OCI-M2 (cell line): Measurements from ENCODE around the gene TMEM69.
"Not testable (repeated sequence)": the region's sequence is repeated elsewhere in the genome, so short reads cannot be mapped to it uniquely, and the experiment has no call there.

Source experiments
- DNase-seq: peaks from one replicate; lab custom pipeline; 2025; ENCODE audit not compliant: unreplicated experiment; lab: John Stamatoyannopoulos, UW

The TMEM69 gene

GRCh38 chr1:45677751-45678245 lies 10.2 kb upstream of the TMEM69 start:
- no peak for DNase-seq

- no peak for DNase-seq
Observed at GRCh38 chr1:45678489-45678888, 9.5 kb upstream of the TMEM69 start.

GRCh38 chr1:45679123-45679522 lies 8.9 kb upstream of the TMEM69 start:
- no peak for DNase-seq

GRCh38 chr1:45682942-45683341 lies 5.0 kb upstream of the TMEM69 start:
- no peak for DNase-seq

GRCh38 chr1:45684402-45684801 lies 3.6 kb upstream of the TMEM69 start:
- no peak for DNase-seq

- no peak for DNase-seq
Observed at GRCh38 chr1:45685308-45686014, 2.5 kb upstream of the TMEM69 start.

- DNase-seq = no peak
Observed at GRCh38 chr1:45686015-45686287, 2.0 kb upstream of the TMEM69 start.

GRCh38 chr1:45686288-45687013 lies 1.5 kb upstream of the TMEM69 start, which contains the start of gene GPBP1L1:
Gene GPBP1L1, minus strand, starts transcription at chr1:45686533. Its CDS starts 27,446 bp downstream, at chr1:45659087.
- peak; percentile 70 for DNase-seq

GRCh38 chr1:45687014-45687753 lies 797 bp upstream of the TMEM69 start:
- peak; percentile 87 for DNase-seq

GRCh38 chr1:45693811-45694210 lies 5.8 kb downstream of the TMEM69 start:
- not testable (repeated sequence) for DNase-seq

- DNase-seq = no peak
Observed at GRCh38 chr1:45694823-45695222, 6.8 kb downstream of the TMEM69 start.

GRCh38 chr1:45704637-45705036 lies 16.7 kb downstream of the TMEM69 start:
- DNase-seq = no peak

- DNase-seq = no peak
Observed at GRCh38 chr1:45713711-45714110, 25.7 kb downstream of the TMEM69 start.

- no peak for DNase-seq
Observed at GRCh38 chr1:45716700-45717099, 28.7 kb downstream of the TMEM69 start.

- not testable (repeated sequence) for DNase-seq
Observed at GRCh38 chr1:45717386-45717785, 29.4 kb downstream of the TMEM69 start.

- DNase-seq = no peak
Observed at GRCh38 chr1:45718289-45718688, 30.3 kb downstream of the TMEM69 start.

- no peak for DNase-seq
Observed at GRCh38 chr1:45721207-45721606, 33.2 kb downstream of the TMEM69 start.

GRCh38 chr1:45722809-45723208 lies 34.8 kb downstream of the TMEM69 start:
- DNase-seq = no peak

- no peak for DNase-seq
Observed at GRCh38 chr1:45723248-45723930, 35.4 kb downstream of the TMEM69 start.

GRCh38 chr1:45726007-45726406 lies 38.0 kb downstream of the TMEM69 start:
- DNase-seq = not testable (repeated sequence)

- no peak for DNase-seq
Observed at GRCh38 chr1:45730075-45730779, 42.2 kb downstream of the TMEM69 start.
